ENCODE results near the gene MAP4K4.
"Not testable (repeated sequence)": the region's sequence is repeated elsewhere in the genome, so short reads cannot be mapped to it uniquely, and the experiment has no call there.

Gene MAP4K4

GRCh38 chr2:101758001-101758400 lies 60.5 kb downstream of the MAP4K4 start:
- no peaks in the 10 kb centered on the region for H3K9me3 Mint-ChIP-seq
- H3K27me3 Mint-ChIP-seq, result no peaks in the 10 kb centered on the region
- peaks cover 5% of the 10 kb centered on the region for H3K36me3 Mint-ChIP-seq
- H3K4me3 Mint-ChIP-seq, result peak overlapping the region; percentile 79
- peak overlapping the region; percentile 91 for H3K27ac Mint-ChIP-seq
- peaks cover 75% of the 10 kb centered on the region for H3K4me1 Mint-ChIP-seq

GRCh38 chr2:101759162-101759561 lies 61.7 kb downstream of the MAP4K4 start:
- H3K9me3 Mint-ChIP-seq, result no peaks in the 10 kb centered on the region
- no peak overlapping the region for H3K4me3 Mint-ChIP-seq
- peaks cover 75% of the 10 kb centered on the region for H3K4me1 Mint-ChIP-seq
- H3K27me3 Mint-ChIP-seq, result no peaks in the 10 kb centered on the region
- no peak overlapping the region for H3K27ac Mint-ChIP-seq
- H3K36me3 Mint-ChIP-seq, result peaks cover 5% of the 10 kb centered on the region

- Mint-ChIP-seq H3K27ac (peak overlapping the region; percentile 74), H3K9me3 (no peaks in the 10 kb centered on the region), H3K4me3 (no peak overlapping the region), H3K27me3 (no peaks in the 10 kb centered on the region), H3K36me3 (peaks cover 5% of the 10 kb centered on the region), H3K4me1 (peaks cover 75% of the 10 kb centered on the region)
Measured at GRCh38 chr2:101762451-101763171, 65.1 kb downstream of the MAP4K4 start.

GRCh38 chr2:101763496-101764333 lies 66.2 kb downstream of the MAP4K4 start:
- H3K9me3 Mint-ChIP-seq, result no peaks in the 10 kb centered on the region
- H3K27me3 Mint-ChIP-seq, result no peaks in the 10 kb centered on the region
- no peak overlapping the region for H3K27ac Mint-ChIP-seq
- H3K4me1 Mint-ChIP-seq, result peaks cover 75% of the 10 kb centered on the region
- H3K4me3 Mint-ChIP-seq, result no peak overlapping the region
- peaks cover 2% of the 10 kb centered on the region for H3K36me3 Mint-ChIP-seq

GRCh38 chr2:101766337-101766736 lies 68.8 kb downstream of the MAP4K4 start:
- Mint-ChIP-seq H3K4me3 (peak overlapping the region; percentile 15), H3K27ac (peak overlapping the region; percentile 65)

GRCh38 chr2:101766871-101767739 lies 69.6 kb downstream of the MAP4K4 start:
- H3K4me1 Mint-ChIP-seq, result peaks cover 97% of the 10 kb centered on the region
- no peaks in the 10 kb centered on the region for H3K36me3 Mint-ChIP-seq
- H3K27me3 Mint-ChIP-seq, result no peaks in the 10 kb centered on the region
- H3K4me3 Mint-ChIP-seq, result peak overlapping the region; percentile 15
- no peaks in the 10 kb centered on the region for H3K9me3 Mint-ChIP-seq
- no peak overlapping the region for H3K27ac Mint-ChIP-seq

More at GRCh38 chr2:101766337-101766736, 68.8 kb downstream of the MAP4K4 start:
- peaks cover 95% of the 10 kb centered on the region for H3K4me1 Mint-ChIP-seq
- no peaks in the 10 kb centered on the region for H3K36me3 Mint-ChIP-seq
- no peaks in the 10 kb centered on the region for H3K27me3 Mint-ChIP-seq
- H3K9me3 Mint-ChIP-seq, result no peaks in the 10 kb centered on the region

- H3K4me3 Mint-ChIP-seq, result peak overlapping the region; percentile 39
- H3K27me3 Mint-ChIP-seq, result no peaks in the 10 kb centered on the region
- no peaks in the 10 kb centered on the region for H3K36me3 Mint-ChIP-seq
- peaks cover 94% of the 10 kb centered on the region for H3K4me1 Mint-ChIP-seq
- H3K9me3 Mint-ChIP-seq, result no peaks in the 10 kb centered on the region
- H3K27ac Mint-ChIP-seq, result peak overlapping the region; percentile 53
Measured at GRCh38 chr2:101768556-101769220, 71.2 kb downstream of the MAP4K4 start.

- peaks cover 94% of the 10 kb centered on the region for H3K4me1 Mint-ChIP-seq
- not testable (repeated sequence) for H3K36me3 Mint-ChIP-seq
Measured at GRCh38 chr2:101769726-101770125, 72.2 kb downstream of the MAP4K4 start.

GRCh38 chr2:101770726-101771125 lies 73.2 kb downstream of the MAP4K4 start:
- Mint-ChIP-seq H3K36me3 (no peaks in the 10 kb centered on the region), H3K27ac (no peak overlapping the region), H3K27me3 (no peaks in the 10 kb centered on the region), H3K4me1 (peaks cover 94% of the 10 kb centered on the region), H3K4me3 (peak overlapping the region; percentile 40), H3K9me3 (no peaks in the 10 kb centered on the region)

More at GRCh38 chr2:101769726-101770125, 72.2 kb downstream of the MAP4K4 start:
- not testable (repeated sequence) for H3K4me3 Mint-ChIP-seq, H3K27ac Mint-ChIP-seq, H3K9me3 Mint-ChIP-seq, H3K27me3 Mint-ChIP-seq

- no peaks in the 10 kb centered on the region for H3K27me3 Mint-ChIP-seq
- no peaks in the 10 kb centered on the region for H3K9me3 Mint-ChIP-seq
- peak overlapping the region; percentile 40 for H3K4me3 Mint-ChIP-seq
- H3K4me1 Mint-ChIP-seq, result peaks cover 92% of the 10 kb centered on the region
- no peak overlapping the region for H3K27ac Mint-ChIP-seq
- H3K36me3 Mint-ChIP-seq, result no peaks in the 10 kb centered on the region
Measured at GRCh38 chr2:101771227-101771902, 73.9 kb downstream of the MAP4K4 start.

- peaks cover 87% of the 10 kb centered on the region for H3K4me1 Mint-ChIP-seq
- H3K27me3 Mint-ChIP-seq, result no peaks in the 10 kb centered on the region
- H3K27ac Mint-ChIP-seq, result peak overlapping the region; percentile 54
- H3K4me3 Mint-ChIP-seq, result peak overlapping the region; percentile 24
- no peaks in the 10 kb centered on the region for H3K36me3 Mint-ChIP-seq
- no peaks in the 10 kb centered on the region for H3K9me3 Mint-ChIP-seq
Measured at GRCh38 chr2:101771910-101772321, 74.4 kb downstream of the MAP4K4 start.

- Mint-ChIP-seq H3K4me1 (peaks cover 87% of the 10 kb centered on the region), H3K4me3 (peak overlapping the region; percentile 21), H3K9me3 (no peaks in the 10 kb centered on the region), H3K27ac (no peak overlapping the region), H3K36me3 (no peaks in the 10 kb centered on the region), H3K27me3 (no peaks in the 10 kb centered on the region)
Measured at GRCh38 chr2:101773137-101773536, 75.6 kb downstream of the MAP4K4 start.

- not testable (repeated sequence) for H3K9me3 Mint-ChIP-seq, H3K27me3 Mint-ChIP-seq, H3K27ac Mint-ChIP-seq, H3K36me3 Mint-ChIP-seq
- Mint-ChIP-seq H3K4me1 (peaks cover 87% of the 10 kb centered on the region), H3K4me3 (peak overlapping the region; percentile 24)
Measured at GRCh38 chr2:101773961-101774360, 76.5 kb downstream of the MAP4K4 start.

GRCh38 chr2:101775092-101775491 lies 77.6 kb downstream of the MAP4K4 start:
- Mint-ChIP-seq H3K4me1 (peaks cover 87% of the 10 kb centered on the region), H3K36me3 (no peaks in the 10 kb centered on the region), H3K9me3 (no peaks in the 10 kb centered on the region), H3K4me3 (no peak overlapping the region), H3K27me3 (no peaks in the 10 kb centered on the region), H3K27ac (no peak overlapping the region)
